AG09309 (cell line): Measurements from ENCODE around the gene CLASP2.
"Not testable (repeated sequence)": the region's sequence is repeated elsewhere in the genome, so short reads cannot be mapped to it uniquely, and the experiment has no call there.

ENCODE experiments used
- DNase-seq: peaks from one replicate; pipeline ENCODE4 v3.0.0-alpha.2; 2010; ENCODE audit warnings: low read depth
- H3K4me3 ChIP-seq: 2 replicates; pipeline ENCODE4 v1.5.1; 2011; ENCODE audit warnings: mild to moderate bottlenecking, low read depth, low read length, moderate library complexity; ENCODE audit not compliant: control insufficient read depth
- TF ChIP-seq, protein P1 (sequence below): IDR thresholded peaks from 2 replicates; pipeline ENCODE4 v1.5.1; 2011; ENCODE audit warnings: mild to moderate bottlenecking, low read depth, low read length, inconsistent platforms; ENCODE audit not compliant: insufficient read depth, control insufficient read depth; ENCODE audit errors: missing control alignments

Gene CLASP2

DNA sequence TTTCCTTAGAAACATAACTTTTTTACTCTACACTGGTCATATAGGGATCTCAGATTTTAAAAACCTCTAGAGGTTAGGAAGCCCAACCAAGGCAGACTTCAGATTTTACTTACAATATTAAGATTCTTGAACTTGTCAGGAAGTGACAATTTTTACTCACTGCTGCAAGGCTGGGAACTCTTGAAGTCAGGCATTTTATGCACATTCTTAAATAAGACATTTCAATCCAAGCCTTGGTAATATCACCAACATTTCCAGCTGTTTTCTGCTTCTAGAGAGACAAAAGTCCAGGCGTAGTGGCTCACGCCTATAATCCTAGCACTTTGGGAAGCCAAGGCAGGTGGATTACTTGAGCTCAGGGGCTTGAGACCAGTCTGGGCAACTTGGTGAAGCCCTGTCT, 244.2 kb downstream of the CLASP2 start:
- TF ChIP-seq, protein P1, sequence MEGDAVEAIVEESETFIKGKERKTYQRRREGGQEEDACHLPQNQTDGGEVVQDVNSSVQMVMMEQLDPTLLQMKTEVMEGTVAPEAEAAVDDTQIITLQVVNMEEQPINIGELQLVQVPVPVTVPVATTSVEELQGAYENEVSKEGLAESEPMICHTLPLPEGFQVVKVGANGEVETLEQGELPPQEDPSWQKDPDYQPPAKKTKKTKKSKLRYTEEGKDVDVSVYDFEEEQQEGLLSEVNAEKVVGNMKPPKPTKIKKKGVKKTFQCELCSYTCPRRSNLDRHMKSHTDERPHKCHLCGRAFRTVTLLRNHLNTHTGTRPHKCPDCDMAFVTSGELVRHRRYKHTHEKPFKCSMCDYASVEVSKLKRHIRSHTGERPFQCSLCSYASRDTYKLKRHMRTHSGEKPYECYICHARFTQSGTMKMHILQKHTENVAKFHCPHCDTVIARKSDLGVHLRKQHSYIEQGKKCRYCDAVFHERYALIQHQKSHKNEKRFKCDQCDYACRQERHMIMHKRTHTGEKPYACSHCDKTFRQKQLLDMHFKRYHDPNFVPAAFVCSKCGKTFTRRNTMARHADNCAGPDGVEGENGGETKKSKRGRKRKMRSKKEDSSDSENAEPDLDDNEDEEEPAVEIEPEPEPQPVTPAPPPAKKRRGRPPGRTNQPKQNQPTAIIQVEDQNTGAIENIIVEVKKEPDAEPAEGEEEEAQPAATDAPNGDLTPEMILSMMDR = no peak
- DNase-seq = no peak
- no peak overlapping the region for H3K4me3 ChIP-seq

DNA sequence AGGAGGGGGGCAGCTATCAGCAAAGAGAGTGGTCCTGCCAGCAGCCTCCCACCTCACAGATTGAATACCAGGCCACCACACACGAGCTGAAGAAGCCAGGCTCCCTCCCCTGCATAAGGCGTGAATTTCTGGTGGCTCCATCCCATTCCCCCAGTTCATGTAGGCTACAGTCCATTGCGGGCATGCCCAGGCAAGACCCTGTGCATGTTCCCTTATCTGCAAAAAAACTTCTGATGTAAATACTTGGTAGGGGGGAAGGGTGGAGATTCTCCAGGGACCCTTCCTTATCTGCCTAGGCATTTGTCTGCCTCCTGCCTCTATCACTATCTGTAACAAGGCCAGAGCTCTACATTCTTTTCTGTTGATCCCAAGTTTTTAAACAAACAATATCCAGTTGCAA, 250.3 kb downstream of the CLASP2 start:
- DNase-seq = no peak
- TF ChIP-seq, protein P1 = no peak

DNA sequence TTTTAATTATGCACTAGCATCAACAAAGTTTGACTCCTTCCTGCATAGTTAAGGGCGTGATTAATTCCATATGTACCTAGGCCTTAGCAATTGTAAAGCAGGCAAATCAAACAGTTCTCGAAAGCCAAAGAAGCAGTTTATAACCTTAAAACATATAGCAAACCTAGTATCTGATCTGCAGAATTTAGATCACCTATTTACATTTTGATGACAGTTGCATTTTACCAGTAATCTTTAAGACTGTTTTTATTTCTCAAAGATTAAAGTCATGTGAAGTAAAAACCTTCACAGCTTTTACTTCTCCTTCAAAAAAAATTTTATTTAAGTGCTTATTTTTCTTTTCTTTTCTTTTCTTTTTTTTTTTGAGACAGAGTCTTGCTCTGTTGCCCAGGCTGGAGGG, 257.0 kb downstream of the CLASP2 start:
- no peak overlapping the region for H3K4me3 ChIP-seq
- TF ChIP-seq, protein P1 = no peak
- DNase-seq = no peak

More for the DNA sequence above, 250.3 kb downstream of the CLASP2 start:
- H3K4me3 ChIP-seq = no peak overlapping the region

DNA sequence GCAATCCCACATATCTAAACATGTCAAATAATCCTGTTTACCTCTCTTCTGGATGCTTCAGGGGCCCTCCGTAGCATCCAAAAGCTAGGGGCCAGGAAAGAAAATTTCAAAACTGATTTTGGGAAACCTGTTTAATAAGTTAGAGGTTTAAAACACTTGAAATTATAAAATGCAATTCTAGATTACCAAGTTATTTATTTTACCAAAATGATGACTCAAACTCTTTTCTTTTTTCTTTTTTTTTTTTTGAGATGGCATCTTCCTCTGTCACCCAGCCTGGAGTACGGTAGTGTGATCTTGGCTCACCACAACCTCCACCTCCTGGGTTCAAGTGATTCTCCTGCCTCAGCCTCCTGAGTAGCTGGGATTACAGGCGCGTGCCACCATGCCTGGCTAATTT, 258.5 kb downstream of the CLASP2 start:
- DNase-seq, H3K4me3 ChIP-seq: not testable (repeated sequence)

DNA sequence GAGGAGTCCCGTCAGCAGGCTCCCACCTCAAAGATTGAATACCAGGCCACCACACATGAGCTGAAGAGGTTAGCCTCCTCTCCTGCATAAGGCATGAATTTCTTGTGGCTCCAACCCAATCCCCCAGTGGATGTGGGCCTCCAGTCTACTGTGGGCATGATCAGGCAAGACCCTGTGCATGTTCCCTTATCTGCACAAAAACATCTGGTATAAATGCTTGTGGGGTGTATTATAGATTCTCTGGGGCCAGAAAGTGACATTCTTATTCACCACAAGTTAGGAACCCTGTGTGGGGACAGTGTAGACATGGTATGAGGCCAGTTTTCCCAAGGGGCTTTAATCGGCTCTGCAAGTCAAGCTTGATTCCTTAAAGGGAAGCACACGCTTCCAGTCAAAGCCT, 259.6 kb downstream of the CLASP2 start:
- TF ChIP-seq, protein P1 = no peak
- no peak overlapping the region for H3K4me3 ChIP-seq
- no peak for DNase-seq

DNA sequence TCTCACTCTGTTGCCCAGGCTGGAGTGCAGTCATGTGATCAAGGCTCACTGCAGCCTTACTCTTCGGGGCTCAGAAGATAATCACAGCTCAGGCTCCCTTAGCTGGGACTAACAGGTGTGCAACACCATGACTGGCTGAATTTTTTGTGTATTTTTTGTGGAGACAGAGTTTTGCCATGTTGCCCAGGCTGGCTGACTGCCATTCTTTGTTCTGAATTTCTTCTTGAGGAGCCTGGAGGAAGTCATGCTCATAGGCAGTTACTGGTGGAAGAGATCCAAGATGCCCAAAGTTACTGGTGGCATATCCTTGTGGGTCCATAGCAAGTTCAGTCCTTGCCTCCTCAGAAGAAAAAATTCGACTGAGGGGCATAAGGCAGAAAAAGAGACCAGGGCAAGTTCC, 261.3 kb downstream of the CLASP2 start:
- no peak for DNase-seq
- TF ChIP-seq, protein P1 = no peak
- H3K4me3 ChIP-seq = no peak overlapping the region

DNA sequence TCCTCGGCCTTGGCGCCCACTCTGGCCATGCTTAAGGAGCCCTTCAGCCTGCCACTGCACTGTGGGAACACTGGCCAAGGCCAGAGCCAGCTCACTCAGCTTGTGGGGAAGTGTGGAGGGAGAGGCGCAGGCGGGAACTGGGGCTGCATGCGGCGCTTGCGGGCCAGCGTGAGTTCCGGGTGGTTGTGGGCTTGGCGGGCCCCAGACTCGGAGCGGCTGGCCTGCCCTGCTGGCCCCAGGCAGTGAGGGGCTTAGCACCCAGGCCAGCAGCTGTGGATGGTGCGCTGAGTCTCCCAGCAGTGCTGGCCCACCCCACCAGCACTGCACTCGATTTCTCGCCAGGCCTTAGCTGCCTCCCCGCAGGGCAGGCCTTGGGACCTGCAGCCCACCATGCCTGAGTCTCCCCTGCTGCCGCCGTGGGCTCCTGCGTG, 264.7 kb downstream of the CLASP2 start:
- no peak for DNase-seq
- H3K4me3 ChIP-seq = no peak overlapping the region
- TF ChIP-seq, protein P1 = no peak

DNA sequence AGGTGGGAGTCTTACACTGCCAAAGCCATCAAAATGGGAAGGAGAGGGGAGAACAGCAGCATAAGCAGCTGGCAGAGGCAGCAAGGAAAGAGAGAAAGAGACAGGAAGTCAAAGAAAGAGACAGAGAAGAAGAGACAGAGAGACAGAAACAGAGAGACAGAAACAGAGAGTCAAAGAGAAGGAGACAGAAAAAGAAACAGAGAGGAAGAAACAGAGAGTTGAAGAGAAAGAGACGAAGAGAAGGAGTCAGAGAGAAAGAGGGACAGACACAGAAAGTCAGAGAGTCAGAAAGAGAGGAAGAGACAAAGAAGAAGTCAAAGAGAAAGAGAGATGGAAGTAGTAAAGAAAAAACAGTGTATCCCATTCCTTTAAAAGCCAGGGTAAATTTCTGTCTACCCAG, 266.1 kb downstream of the CLASP2 start:
- DNase-seq, H3K4me3 ChIP-seq: not testable (repeated sequence)
